Coronary artery (tissue), 2 donors: ENCODE results near the gene CCDC177.

Source experiments
- DNase-seq: peaks from one replicate; pipeline ENCODE4 v3.0.0-alpha.2; 2017; ENCODE audit warnings: low spot score
- H3K27ac ChIP-seq, 2 donors: fragments of 200-600 bp; sonication (generic); one replicate each; pipeline ENCODE4 v1.5.1; 2016 to 2019
- H3K4me3 ChIP-seq: fragments of 200-600 bp; sonication (generic); 2 replicates; pipeline ENCODE4 v1.5.1; 2016; ENCODE audit warnings: mild to moderate bottlenecking, moderate library complexity
- CTCF ChIP-seq: fragments of 200-600 bp; sonication (generic); IDR thresholded peaks from one replicate; pipeline ENCODE4 v1.5.1; 2019; ENCODE audit warnings: antibody characterized with exemption

CCDC177 gene

GRCh38 chr14:69573205-69573830 is 1.4 kb downstream of the CCDC177 start:
- DNase-seq: no peak
- Histone ChIP-seq H3K4me3 (peak overlapping the region; percentile 62), H3K27ac (no peak overlapping the region)
- TF ChIP-seq CTCF: no peak

- peak overlapping the region; percentile 62 for H3K4me3 ChIP-seq
- DNase-seq: no peak
- no peak overlapping the region for H3K27ac ChIP-seq
- no peak for TF ChIP-seq CTCF
These were observed 1.9 kb downstream of the CCDC177 start for GRCh38 chr14:69572841-69573135.

- peak overlapping the region; percentile 62 for H3K4me3 ChIP-seq
- no peak for DNase-seq
- no peak for TF ChIP-seq CTCF
- no peak overlapping the region for H3K27ac ChIP-seq
These were observed 2.4 kb downstream of the CCDC177 start for GRCh38 chr14:69572030-69572840.

- Histone ChIP-seq H3K27ac (no peak overlapping the region), H3K4me3 (peak overlapping the region; percentile 62)
- no peak for DNase-seq
- TF ChIP-seq CTCF: no peak
These were observed 3.1 kb downstream of the CCDC177 start for GRCh38 chr14:69571449-69572029.

GRCh38 chr14:69570836-69571330 is 3.8 kb downstream of the CCDC177 start:
- no peak for DNase-seq
- no peak overlapping the region for H3K27ac ChIP-seq
- H3K4me3 ChIP-seq: no peak overlapping the region
- no peak for TF ChIP-seq CTCF

- TF ChIP-seq CTCF: no peak
- DNase-seq: no peak
- Histone ChIP-seq H3K4me3 (no peak overlapping the region), H3K27ac (no peak overlapping the region)
These were observed 4.8 kb downstream of the CCDC177 start for GRCh38 chr14:69569859-69570258.
